ENCODE data around the gene MATN1.

The MATN1 gene

GRCh38 chr1:30744060-30744756, 20.8 kb upstream of the MATN1 start:
- DNase-seq: no peak

GRCh38 chr1:30743584-30744059, 20.2 kb upstream of the MATN1 start:
- peak; percentile 89 for DNase-seq

- no peak for DNase-seq
These were observed 19.7 kb upstream of the MATN1 start for GRCh38 chr1:30742963-30743559.

GRCh38 chr1:30742300-30742962, 19.0 kb upstream of the MATN1 start:
- no peak for DNase-seq

GRCh38 chr1:30741239-30741894, 18.0 kb upstream of the MATN1 start:
- peak; percentile 37 for DNase-seq

GRCh38 chr1:30740251-30741238, 17.2 kb upstream of the MATN1 start:
- DNase-seq: no peak

- no peak for DNase-seq
These were observed 16.2 kb upstream of the MATN1 start for GRCh38 chr1:30739601-30740000.

- no peak for DNase-seq
These were observed 15.6 kb upstream of the MATN1 start for GRCh38 chr1:30738715-30739559.

GRCh38 chr1:30738040-30738714, 14.8 kb upstream of the MATN1 start:
- no peak for DNase-seq

GRCh38 chr1:30737357-30738039, 14.1 kb upstream of the MATN1 start:
- DNase-seq: no peak

GRCh38 chr1:30735668-30736498, 12.5 kb upstream of the MATN1 start:
- no peak for DNase-seq

- DNase-seq: no peak
These were observed 11.7 kb upstream of the MATN1 start for GRCh38 chr1:30735124-30735523.

GRCh38 chr1:30734580-30734979, 11.2 kb upstream of the MATN1 start:
- DNase-seq: no peak

- DNase-seq: no peak
These were observed 10.7 kb upstream of the MATN1 start for GRCh38 chr1:30734106-30734505.

GRCh38 chr1:30733493-30733892, 10.1 kb upstream of the MATN1 start:
- no peak for DNase-seq

GRCh38 chr1:30732277-30732996, 9.1 kb upstream of the MATN1 start:
- no peak for DNase-seq

- no peak for DNase-seq
These were observed 8.5 kb upstream of the MATN1 start for GRCh38 chr1:30731806-30732276.

- no peak for DNase-seq
These were observed 7.9 kb upstream of the MATN1 start for GRCh38 chr1:30731109-30731805.
